SK-N-SH (cell line): ENCODE results near the gene FLCN. TPM values are rescaled to one million over a fixed set of nuclear protein-coding genes. Genes with fewer than 3 reads are reported as not detected.
A peak's percentile ranks its signal among the peaks of the same experiment; 100 is the strongest.
"Not testable (repeated sequence)": the region's sequence is repeated elsewhere in the genome, so short reads cannot be mapped to it uniquely, and the experiment has no call there.

Experiments
- CTCF ChIA-PET: fragments of 300-600, 350-600 bp; formaldehyde crosslinking; extraction: SDS; loops from one replicate; lab custom pipeline; 2021; lab: Yijun Ruan, JAX
- POLR2A ChIA-PET: fragments of 350-600 bp; sonication (Branson Sonifier 250); formaldehyde crosslinking; extraction: SDS; loops from one replicate; lab custom pipeline; 2020; ENCODE audit warnings: antibody characterized with exemption, inconsistent platforms; lab: Yijun Ruan, JAX
- DNase-seq: peaks from one replicate; pipeline ENCODE4 v3.0.0; 2012
- H2AFZ ChIP-seq: fragments of 200-600 bp; sonication (generic); 2 replicates; pipeline ENCODE4 v1.8.1; 2016; ENCODE audit warnings: antibody characterized with exemption, mild to moderate bottlenecking, low read depth
- H3F3A ChIP-seq: fragments of 200-600 bp; sonication (generic); replicated peaks from 2 replicates; pipeline ENCODE3; 2016; ENCODE audit warnings: antibody characterized with exemption, mild to moderate bottlenecking; ENCODE audit not compliant: insufficient read depth
- H3K27ac ChIP-seq, 2 experiments: fragments of 200-500 bp in 1 of 2; fragments of 200-600 bp in 1 of 2; sonication (Bioruptor generic) in 1 of 2; sonication (generic), shearing (Covaris generic) in 1 of 2; 2 replicates each; pipeline versions ENCODE4 v1.5.1 to v1.6.1; 2014 to 2016; ENCODE audit warnings: low read depth in 2 of 2, inconsistent platforms in 1 of 2, low read length in 1 of 2, mild to moderate bottlenecking in 1 of 2, mixed read lengths in 1 of 2
- H3K27me3 ChIP-seq: fragments of 200-600 bp; sonication (generic), shearing (Covaris generic); 2 replicates; pipeline ENCODE4 v1.6.1; 2016; ENCODE audit warnings: mixed run types; ENCODE audit not compliant: insufficient read depth
- H3K36me3 ChIP-seq, 2 experiments: fragments of 200-500 bp in 1 of 2; fragments of 200-600 bp in 1 of 2; sonication (Bioruptor generic) in 1 of 2; sonication (generic) in 1 of 2; replicated peaks in 1 of 2; 2 replicates each; pipeline versions ENCODE3 to v1.5.1; 2014 to 2016; ENCODE audit warnings: low read length in 1 of 2, mild to moderate bottlenecking in 1 of 2; ENCODE audit not compliant: insufficient read depth in 2 of 2, control insufficient read depth in 1 of 2
- H3K4me1 ChIP-seq, 2 experiments: fragments of 200-500 bp in 1 of 2; fragments of 200-600 bp in 1 of 2; sonication (Bioruptor generic) in 1 of 2; sonication (generic), shearing (Covaris generic) in 1 of 2; 2 replicates each; pipeline versions ENCODE4 v1.5.1 to v1.6.1; 2014 to 2016; ENCODE audit warnings: low read depth in 1 of 2, low read length in 1 of 2, mixed run types in 1 of 2; ENCODE audit not compliant: insufficient read depth in 2 of 2, control insufficient read depth in 1 of 2
- H3K4me2 ChIP-seq: fragments of 200-600 bp; sonication (generic), shearing (Covaris generic); 2 replicates; pipeline ENCODE4 v1.6.1; 2017; ENCODE audit warnings: mixed run types
- H3K4me3 ChIP-seq, 2 experiments: fragments of 200-500 bp in 1 of 2; fragments of 200-600 bp in 1 of 2; sonication (Bioruptor generic) in 1 of 2; sonication (generic), shearing (Covaris generic) in 1 of 2; 2 replicates each; pipeline versions ENCODE4 v1.5.1 to v1.8.1; 2014 to 2016; ENCODE audit warnings: low read depth in 2 of 2, inconsistent platforms in 1 of 2, low read length in 1 of 2, mild to moderate bottlenecking in 1 of 2, mixed read lengths in 1 of 2, moderate library complexity in 1 of 2
- H3K79me2 ChIP-seq: fragments of 200-600 bp; sonication (generic); 2 replicates; pipeline ENCODE4 v1.8.1; 2017; ENCODE audit warnings: mild to moderate bottlenecking; ENCODE audit not compliant: insufficient read depth
- H3K9ac ChIP-seq: fragments of 200-600 bp; sonication (generic); 2 replicates; pipeline ENCODE4 v1.6.1; 2017; ENCODE audit warnings: mixed run types
- H3K9me2 ChIP-seq: fragments of 200-600 bp; sonication (generic); 2 replicates; pipeline ENCODE4 v1.6.1; 2017; ENCODE audit warnings: mixed run types
- H3K9me3 ChIP-seq: fragments of 200-600 bp; sonication (generic); 2 replicates; pipeline ENCODE4 v1.6.1; 2017; ENCODE audit warnings: mixed run types, mild to moderate bottlenecking, moderate library complexity
- H4K20me1 ChIP-seq: fragments of 200-600 bp; sonication (generic); 2 replicates; pipeline ENCODE4 v1.6.1; 2017; ENCODE audit warnings: mild to moderate bottlenecking, mixed run types; ENCODE audit not compliant: insufficient read depth
- EP300 ChIP-seq, 2 experiments: IDR thresholded peaks; 2 replicates each; pipeline versions ENCODE4 v1.4.0 to v1.6.1; 2012; ENCODE audit warnings: borderline replicate concordance in 1 of 2, low read depth in 1 of 2, low read length in 1 of 2
- FOXM1 ChIP-seq: IDR thresholded peaks from 2 replicates; pipeline ENCODE4 v1.4.0; 2012; ENCODE audit warnings: low read depth, mild to moderate bottlenecking
- GATA2 ChIP-seq: sonication (generic); formaldehyde crosslinking; IDR thresholded peaks from 2 replicates; pipeline ENCODE4 v1.5.0; 2020; ENCODE audit warnings: mild to moderate bottlenecking, missing genetic modification reagents
- IRF3 ChIP-seq: fragments of 150-350 bp; IDR thresholded peaks from 2 replicates; pipeline ENCODE4 v1.6.1; 2016; ENCODE audit warnings: mild to moderate bottlenecking, low read depth, low read length
- JUND ChIP-seq: IDR thresholded peaks from 2 replicates; pipeline ENCODE4 v1.4.0; 2012
- MEF2A ChIP-seq: IDR thresholded peaks from 2 replicates; pipeline ENCODE4 v1.4.0; 2012; ENCODE audit warnings: low read depth, borderline replicate concordance
- NFIC ChIP-seq: IDR thresholded peaks from 2 replicates; pipeline ENCODE4 v1.4.0; 2012; ENCODE audit warnings: borderline replicate concordance
- POLR2AphosphoS5 ChIP-seq: IDR thresholded peaks from 2 replicates; pipeline ENCODE4 v1.6.1; 2012; ENCODE audit warnings: low read depth, low read length
- RFX5 ChIP-seq: IDR thresholded peaks from 2 replicates; pipeline ENCODE4 v1.6.1; 2012; ENCODE audit warnings: mild to moderate bottlenecking, improper control_type of control experiment, low read length
- WGBS: methylation state at CpG from one replicate; pipeline ENCODE4 v1.1.6; 2017; ENCODE audit warnings: low lambda C conversion rate; 5-methylcytosine and 5-hydroxymethylcytosine counted together
- polyA plus RNA-seq, 3 experiments: library from polyadenylated mRNA; depleted of rRNA; stranded (reverse); fragments of >200 nt; gene quantifications; 2 replicates each; pipeline ENCODE4 v1.2.3, GENCODE V29; 2012
- TF ChIP-seq, protein P1 (sequence below): fragments of 150-350 bp; IDR thresholded peaks from 2 replicates; pipeline ENCODE4 v1.6.1; 2017; ENCODE audit warnings: antibody characterized with exemption, low read length, low read depth, borderline replicate concordance
- TF ChIP-seq, protein P2 (sequence below): IDR thresholded peaks from 2 replicates; pipeline ENCODE4; 2012

Gene FLCN
- polyA plus RNA-seq, 1 of the 3 experiments (the other 2 are of a cell fraction), result 14.6 TPM

GRCh38 chr17:17198281-17198680, 38.7 kb downstream of the FLCN start:
- ChIA-PET CTCF (no interaction called here), POLR2A (interaction anchor here (0.7 kb wide), 1 partner anchor 128 kb away, joined by 7 read pairs; no protein-coding TSS in a partner anchor)
- H3K36me3 ChIP-seq, result peaks cover 0 to 2% of the 10 kb centered on the region in 2 experiments
- H3K27ac ChIP-seq, result no peak overlapping the region
- H3K4me1 ChIP-seq, result no peaks in the 10 kb centered on the region; a peak in 1 of 4 replicates
- H3K9ac ChIP-seq, result no peak overlapping the region
- H3F3A ChIP-seq, result peaks cover 9% of the 10 kb centered on the region
- H3K9me3 ChIP-seq, result no peaks in the 10 kb centered on the region
- no peak overlapping the region for H3K4me2 ChIP-seq
- H4K20me1 ChIP-seq, result no peaks in the 10 kb centered on the region
- H3K27me3 ChIP-seq, result no peaks in the 10 kb centered on the region
- no peak for DNase-seq
- H3K9me2 ChIP-seq, result no peaks in the 10 kb centered on the region
- H3K79me2 ChIP-seq, result no peaks in the 10 kb centered on the region
- H2AFZ ChIP-seq, result no peak overlapping the region
- 100% methylated on average over 1 of the region's 1 CpG for WGBS
- TF ChIP-seq MEF2A, result no peak
- TF ChIP-seq FOXM1, result no peak
- TF ChIP-seq EP300 (IDR thresholded peaks at IDR 0.05; ENCODE audit: borderline replicate concordance in 1 of 2, low read depth in 1 of 2, low read length in 1 of 2), result no peak
- no peak for TF ChIP-seq POLR2AphosphoS5
- TF ChIP-seq, protein P1, sequence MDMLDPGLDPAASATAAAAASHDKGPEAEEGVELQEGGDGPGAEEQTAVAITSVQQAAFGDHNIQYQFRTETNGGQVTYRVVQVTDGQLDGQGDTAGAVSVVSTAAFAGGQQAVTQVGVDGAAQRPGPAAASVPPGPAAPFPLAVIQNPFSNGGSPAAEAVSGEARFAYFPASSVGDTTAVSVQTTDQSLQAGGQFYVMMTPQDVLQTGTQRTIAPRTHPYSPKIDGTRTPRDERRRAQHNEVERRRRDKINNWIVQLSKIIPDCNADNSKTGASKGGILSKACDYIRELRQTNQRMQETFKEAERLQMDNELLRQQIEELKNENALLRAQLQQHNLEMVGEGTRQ, result no peak
- TF ChIP-seq NFIC, result no peak
- no peak for TF ChIP-seq IRF3
- no peak for TF ChIP-seq GATA2 (CRISPR knock-in tag)
- TF ChIP-seq RFX5, result no peak
- TF ChIP-seq JUND, result no peak
- no peak overlapping the region for H3K4me3 ChIP-seq

GRCh38 chr17:17196776-17197175, 40.2 kb downstream of the FLCN start:
- no peak for TF ChIP-seq IRF3
- TF ChIP-seq, protein P2, sequence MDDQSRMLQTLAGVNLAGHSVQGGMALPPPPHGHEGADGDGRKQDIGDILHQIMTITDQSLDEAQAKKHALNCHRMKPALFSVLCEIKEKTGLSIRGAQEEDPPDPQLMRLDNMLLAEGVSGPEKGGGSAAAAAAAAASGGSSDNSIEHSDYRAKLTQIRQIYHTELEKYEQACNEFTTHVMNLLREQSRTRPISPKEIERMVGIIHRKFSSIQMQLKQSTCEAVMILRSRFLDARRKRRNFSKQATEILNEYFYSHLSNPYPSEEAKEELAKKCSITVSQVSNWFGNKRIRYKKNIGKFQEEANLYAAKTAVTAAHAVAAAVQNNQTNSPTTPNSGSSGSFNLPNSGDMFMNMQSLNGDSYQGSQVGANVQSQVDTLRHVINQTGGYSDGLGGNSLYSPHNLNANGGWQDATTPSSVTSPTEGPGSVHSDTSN, result 0 out of 2 replicates have a peak, but pooled peaks have one; percentile 17
- POLR2A ChIA-PET, result no interaction called here
- Histone ChIP-seq H3K9ac (no peak overlapping the region), H3K27me3 (no peaks in the 10 kb centered on the region), H3K4me2 (no peak overlapping the region), H4K20me1 (no peaks in the 10 kb centered on the region), H3K9me2 (no peaks in the 10 kb centered on the region), H3K4me1 (peaks cover 0 to 3% of the 10 kb centered on the region in 2 experiments; a peak in 1 of 4 replicates), H3K36me3 (no peaks in the 10 kb centered on the region), H3K79me2 (no peaks in the 10 kb centered on the region), H3K9me3 (no peaks in the 10 kb centered on the region), H3K27ac (no peak overlapping the region), H3F3A (peaks cover 10% of the 10 kb centered on the region), H3K4me3 (no peak overlapping the region), H2AFZ (no peak overlapping the region)
- CTCF ChIA-PET, result interaction anchor here (0.7 kb wide), 1 partner anchor 199 kb away, joined by 3 read pairs; no protein-coding TSS in a partner anchor
- DNase-seq, result no peak

GRCh38 chr17:17195466-17195865, 41.5 kb downstream of the FLCN start:
- Histone ChIP-seq H3K4me1 (peaks cover 2 to 16% of the 10 kb centered on the region in 2 experiments; a peak in 3 of 4 replicates), H3F3A (peaks cover 22% of the 10 kb centered on the region)
- H3K4me2 ChIP-seq, H3K9me2 ChIP-seq, H3K27me3 ChIP-seq, H3K79me2 ChIP-seq, H3K36me3 ChIP-seq, H3K4me3 ChIP-seq, H4K20me1 ChIP-seq, H2AFZ ChIP-seq, H3K27ac ChIP-seq, H3K9ac ChIP-seq, H3K9me3 ChIP-seq, DNase-seq, POLR2A ChIA-PET: not testable (repeated sequence)
- 95% methylated on average over 5 of the region's 5 CpGs for WGBS
- CTCF ChIA-PET, result interaction anchor here (0.6 kb wide), 1 partner anchor 34 kb away, joined by 3 read pairs; no protein-coding TSS in a partner anchor
